MCF 10A (cell line): ENCODE measurements around the gene ITGA2. TPM values are rescaled to one million over a fixed set of nuclear protein-coding genes. Genes with fewer than 3 reads are reported as not detected.

ENCODE experiments used
- BruUV-seq: library from RNA; stranded (reverse); fragments of 400-500 nt; replicated peaks from 2 replicates; lab custom pipeline; 2021; lab: Mats Ljungman, UMichigan
- CTCF ChIA-PET: fragments of 300-600 bp; sonication (Branson Sonifier 250); formaldehyde crosslinking; extraction: SDS; loops from one replicate; lab custom pipeline; 2021; ENCODE audit warnings: antibody characterized with exemption, inconsistent platforms; lab: Yijun Ruan, JAX
- POLR2A ChIA-PET: fragments of 300-600, 350-650 bp; sonication (Branson Sonifier 250); formaldehyde crosslinking; extraction: SDS; loops from one replicate; lab custom pipeline; 2020; ENCODE audit warnings: antibody characterized with exemption, inconsistent platforms; lab: Yijun Ruan, JAX
- DNase-seq: peaks from one replicate; pipeline ENCODE4 v3.0.0-alpha.2; 2018; ENCODE audit not compliant: unreplicated experiment
- H3K27ac Mint-ChIP-seq: one replicate; pipeline ENCODE4 v1.8.0; 2022; ENCODE audit warnings: mild to moderate bottlenecking, low read depth, mixed read lengths; ENCODE audit not compliant: unreplicated experiment
- H3K27me3 Mint-ChIP-seq: one replicate; pipeline ENCODE4 v1.8.0; 2022; ENCODE audit warnings: mixed read lengths; ENCODE audit not compliant: insufficient read depth, unreplicated experiment
- H3K36me3 Mint-ChIP-seq: one replicate; pipeline ENCODE4 v1.8.0; 2022; ENCODE audit warnings: mild to moderate bottlenecking, moderate library complexity, mixed read lengths; ENCODE audit not compliant: insufficient read depth, unreplicated experiment
- H3K4me1 Mint-ChIP-seq: one replicate; pipeline ENCODE4 v1.8.0; 2022; ENCODE audit warnings: mixed read lengths; ENCODE audit not compliant: insufficient read depth, unreplicated experiment
- H3K4me3 Mint-ChIP-seq: one replicate; pipeline ENCODE4 v1.8.0; 2022; ENCODE audit warnings: mild to moderate bottlenecking, moderate library complexity, mixed read lengths; ENCODE audit not compliant: unreplicated experiment
- H3K9me3 Mint-ChIP-seq: one replicate; pipeline ENCODE4 v1.8.0; 2022; ENCODE audit warnings: mixed read lengths; ENCODE audit not compliant: unreplicated experiment
- intact Hi-C: fragments of 100-400 bp; cut with micrococcal nuclease; formaldehyde crosslinking; loops from 2 replicates; pipeline ENCODE4 v1.14.1; 2022
- total RNA-seq: library from RNA; stranded (reverse); gene quantifications from 2 replicates; pipeline ENCODE4 v1.2.3, GENCODE V29; 2022
- TF ChIP-seq, protein P1 (sequence below): fragments of 200-600 bp; IDR thresholded peaks from one replicate; pipeline ENCODE4 v1.8.0; 2022; ENCODE audit warnings: antibody characterized with exemption, mild to moderate bottlenecking; ENCODE audit not compliant: unreplicated experiment

ITGA2 gene
- total RNA-seq, 1 experiment from 2014 or later: 16.8 TPM

DNA sequence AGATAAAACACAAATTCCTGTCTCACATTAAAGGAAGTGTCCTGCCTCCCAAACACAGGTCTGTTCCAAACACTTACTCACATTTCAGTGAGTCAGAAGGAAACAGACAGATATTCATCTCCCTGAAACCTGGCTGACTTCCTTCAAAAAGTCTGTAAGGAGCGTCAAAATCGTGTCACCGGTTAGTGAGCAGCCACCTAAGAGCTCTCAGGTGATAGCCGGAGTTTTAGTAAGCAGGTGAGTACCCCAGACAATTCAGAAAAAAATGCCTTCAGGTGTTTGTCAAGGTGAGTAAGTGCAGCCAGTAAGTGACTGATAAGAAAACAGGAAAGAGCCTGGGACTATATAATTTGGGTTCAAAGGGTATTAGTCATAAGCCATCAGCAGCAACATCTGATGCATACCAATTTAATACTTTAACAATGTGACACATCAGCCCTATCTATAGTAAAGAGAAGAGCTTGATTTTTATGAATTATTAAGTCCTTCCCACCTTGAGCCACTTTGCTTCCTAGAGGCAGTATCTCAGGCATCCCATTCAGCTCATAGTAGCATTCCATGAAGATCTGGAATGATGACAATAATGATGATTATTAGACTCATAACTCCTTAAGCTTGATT, 1.3 kb upstream of the ITGA2 start:
- TF ChIP-seq, protein P1, sequence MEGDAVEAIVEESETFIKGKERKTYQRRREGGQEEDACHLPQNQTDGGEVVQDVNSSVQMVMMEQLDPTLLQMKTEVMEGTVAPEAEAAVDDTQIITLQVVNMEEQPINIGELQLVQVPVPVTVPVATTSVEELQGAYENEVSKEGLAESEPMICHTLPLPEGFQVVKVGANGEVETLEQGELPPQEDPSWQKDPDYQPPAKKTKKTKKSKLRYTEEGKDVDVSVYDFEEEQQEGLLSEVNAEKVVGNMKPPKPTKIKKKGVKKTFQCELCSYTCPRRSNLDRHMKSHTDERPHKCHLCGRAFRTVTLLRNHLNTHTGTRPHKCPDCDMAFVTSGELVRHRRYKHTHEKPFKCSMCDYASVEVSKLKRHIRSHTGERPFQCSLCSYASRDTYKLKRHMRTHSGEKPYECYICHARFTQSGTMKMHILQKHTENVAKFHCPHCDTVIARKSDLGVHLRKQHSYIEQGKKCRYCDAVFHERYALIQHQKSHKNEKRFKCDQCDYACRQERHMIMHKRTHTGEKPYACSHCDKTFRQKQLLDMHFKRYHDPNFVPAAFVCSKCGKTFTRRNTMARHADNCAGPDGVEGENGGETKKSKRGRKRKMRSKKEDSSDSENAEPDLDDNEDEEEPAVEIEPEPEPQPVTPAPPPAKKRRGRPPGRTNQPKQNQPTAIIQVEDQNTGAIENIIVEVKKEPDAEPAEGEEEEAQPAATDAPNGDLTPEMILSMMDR: no peak
- intact Hi-C loops: loop anchor here (10.0 kb wide), 1 partner anchor 203 kb away; the partner anchor contains the start of genes ITGA1 and PELO
- CTCF ChIA-PET: interaction anchor here (0.6 to 5.7 kb wide), 11 partner anchors 33 to 1353 kb away, joined by 3 to 127 read pairs (median 4); no protein-coding TSS in a partner anchor
- peaks cover 46% of the 10 kb centered on the region for H3K4me1 Mint-ChIP-seq
- peak overlapping the region; percentile 67 for H3K27ac Mint-ChIP-seq
- H3K27me3 Mint-ChIP-seq: no peaks in the 10 kb centered on the region
- H3K4me3 Mint-ChIP-seq: peak overlapping the region; percentile 77
- no peaks in the 10 kb centered on the region for H3K36me3 Mint-ChIP-seq
- H3K9me3 Mint-ChIP-seq: peaks cover 6% of the 10 kb centered on the region
- no TSS peak for BruUV-seq
- DNase-seq: peak; percentile 84
- POLR2A ChIA-PET: interaction anchor here (0.6 to 5.5 kb wide), 24 partner anchors 8 to 1605 kb away, joined by 3 to 102 read pairs (median 4); partner anchors contain the start of gene ISL1

DNA sequence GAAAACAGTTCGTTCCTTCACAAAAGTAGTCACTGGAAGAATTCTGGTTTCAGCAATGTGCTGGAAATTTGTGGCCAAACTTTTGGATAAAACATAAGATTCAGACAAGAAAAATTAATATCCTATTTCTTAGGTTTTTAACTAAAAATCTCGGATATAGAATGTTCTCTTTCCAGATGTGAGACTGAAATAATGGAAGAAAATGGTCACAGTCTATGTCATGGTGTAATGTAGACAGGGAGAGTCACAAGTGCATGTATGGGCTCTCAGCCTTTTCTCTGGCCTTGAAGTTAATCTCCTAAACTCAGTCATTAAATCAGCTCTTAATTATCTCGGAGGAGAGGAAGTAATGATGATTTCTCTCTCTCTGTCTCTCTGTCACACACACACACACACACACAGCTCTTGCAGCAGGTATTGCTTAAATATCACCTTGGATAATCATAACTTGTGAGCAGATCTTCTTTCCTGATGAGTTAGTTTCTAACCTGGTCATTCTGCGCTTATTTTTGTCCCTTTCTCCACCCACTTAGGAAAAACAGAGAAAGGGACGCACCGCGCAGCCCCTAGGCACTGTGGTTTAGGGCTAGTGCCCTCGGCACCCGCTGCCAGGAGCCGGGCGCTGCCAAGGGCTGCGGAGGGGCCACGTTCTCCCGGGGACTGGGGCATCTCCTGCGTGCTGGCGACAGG, 672 bp upstream of the ITGA2 start:
- intact Hi-C loops: loop anchor here (1.0 to 10.0 kb wide), 2 partner anchors 66 to 204 kb away; partner anchors contain the start of genes ITGA1 and PELO
- Mint-ChIP-seq H3K36me3 (no peaks in the 10 kb centered on the region), H3K4me1 (peaks cover 48% of the 10 kb centered on the region), H3K4me3 (peak overlapping the region; percentile 77), H3K27me3 (no peaks in the 10 kb centered on the region), H3K27ac (peak overlapping the region; percentile 67), H3K9me3 (peaks cover 6% of the 10 kb centered on the region)
- CTCF ChIA-PET: interaction anchor here (0.6 to 5.7 kb wide), 12 partner anchors 33 to 1354 kb away, joined by 3 to 127 read pairs (median 4); no protein-coding TSS in a partner anchor
- TF ChIP-seq, protein P1: no peak
- no peak for DNase-seq
- POLR2A ChIA-PET: interaction anchor here (0.6 to 5.5 kb wide), 30 partner anchors 9 to 1605 kb away, joined by 3 to 102 read pairs (median 5); partner anchors contain the start of genes ISL1 and MOCS2
- BruUV-seq: TSS peak; percentile 49

DNA sequence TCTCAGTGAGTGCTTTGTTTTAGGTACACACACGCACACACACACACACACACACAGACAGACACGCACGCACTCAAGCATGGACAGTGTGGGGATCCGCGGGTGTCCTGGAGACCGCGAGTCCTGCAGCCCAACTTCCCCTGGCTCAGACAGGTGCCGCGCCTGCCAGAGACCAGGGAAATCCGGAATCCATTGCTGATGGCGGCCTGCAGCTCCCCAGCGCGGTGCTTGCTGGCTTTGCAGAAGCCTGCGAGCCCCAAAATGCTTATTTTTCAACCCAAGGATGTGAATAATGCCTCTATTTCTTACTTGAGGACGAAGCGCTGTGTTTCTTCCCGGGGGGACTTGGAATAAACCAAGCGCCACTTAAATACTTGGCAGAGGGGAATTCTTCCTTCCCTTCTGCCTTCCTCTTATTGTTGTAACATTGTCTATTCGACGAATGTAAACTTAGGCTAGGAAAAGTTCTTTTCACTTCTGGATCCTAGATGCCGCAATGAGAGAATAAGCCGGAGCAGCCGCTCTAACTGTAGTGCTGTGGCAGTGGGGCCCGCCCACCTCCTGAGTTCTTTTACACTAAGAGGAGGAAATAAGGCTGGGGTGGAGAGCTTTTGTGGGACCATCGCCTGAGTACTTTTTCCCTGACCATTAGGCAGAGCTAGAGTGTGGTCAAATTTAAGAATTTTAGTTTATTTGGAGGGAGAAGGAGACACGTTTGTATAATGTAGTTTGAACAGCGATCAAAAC, 802 bp downstream of the ITGA2 start:
- no peaks in the 10 kb centered on the region for H3K36me3 Mint-ChIP-seq
- intact Hi-C loops: loop anchor here (1.0 to 10.0 kb wide), 5 partner anchors 42 to 205 kb away; partner anchors contain the start of genes ITGA1 and PELO
- H3K27ac Mint-ChIP-seq: peak overlapping the region; percentile 25
- POLR2A ChIA-PET: interaction anchor here (0.6 to 5.5 kb wide), 29 partner anchors 8 to 190 kb away, joined by 3 to 102 read pairs (median 5); partner anchors contain the start of gene MOCS2
- CTCF ChIA-PET: interaction anchor here (0.6 to 5.7 kb wide), 24 partner anchors 13 to 184 kb away, joined by 3 to 127 read pairs (median 4); no protein-coding TSS in a partner anchor
- BruUV-seq: no TSS peak
- peak; percentile 56 for DNase-seq
- peaks cover 6% of the 10 kb centered on the region for H3K9me3 Mint-ChIP-seq
- TF ChIP-seq, protein P1: peak; percentile 42
- H3K27me3 Mint-ChIP-seq: no peaks in the 10 kb centered on the region
- H3K4me3 Mint-ChIP-seq: peak overlapping the region; percentile 77
- H3K4me1 Mint-ChIP-seq: peaks cover 48% of the 10 kb centered on the region
